Raji (cell line): Measurements from ENCODE around the gene CYB561D2.

Experiments used
- POLR2A ChIP-seq: IDR thresholded peaks from 2 replicates; pipeline ENCODE4 v1.6.1; 2011; ENCODE audit warnings: low read depth, low read length, control low read depth; ENCODE audit not compliant: insufficient read depth

The CYB561D2 gene

DNA sequence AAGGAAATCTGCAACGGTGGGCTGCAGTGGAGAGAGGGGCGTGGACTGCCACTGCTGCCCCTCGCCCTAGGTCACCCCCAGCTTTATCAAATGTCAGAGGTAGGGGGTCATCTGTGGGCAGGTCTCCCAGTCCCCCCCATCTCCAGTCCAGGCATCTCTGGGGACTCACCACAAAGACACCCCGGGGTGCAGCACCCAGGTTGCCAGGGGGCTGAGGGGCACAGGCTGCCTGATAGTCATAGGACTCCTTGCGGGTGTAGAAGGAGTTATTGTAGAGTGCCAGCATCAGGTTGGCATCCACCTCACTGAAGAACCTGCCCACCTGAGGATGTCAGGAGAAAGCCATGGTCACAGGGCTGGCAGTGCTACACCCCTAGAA is 15.2 kb downstream of the CYB561D2 start:
- TF ChIP-seq POLR2A = no peak

DNA sequence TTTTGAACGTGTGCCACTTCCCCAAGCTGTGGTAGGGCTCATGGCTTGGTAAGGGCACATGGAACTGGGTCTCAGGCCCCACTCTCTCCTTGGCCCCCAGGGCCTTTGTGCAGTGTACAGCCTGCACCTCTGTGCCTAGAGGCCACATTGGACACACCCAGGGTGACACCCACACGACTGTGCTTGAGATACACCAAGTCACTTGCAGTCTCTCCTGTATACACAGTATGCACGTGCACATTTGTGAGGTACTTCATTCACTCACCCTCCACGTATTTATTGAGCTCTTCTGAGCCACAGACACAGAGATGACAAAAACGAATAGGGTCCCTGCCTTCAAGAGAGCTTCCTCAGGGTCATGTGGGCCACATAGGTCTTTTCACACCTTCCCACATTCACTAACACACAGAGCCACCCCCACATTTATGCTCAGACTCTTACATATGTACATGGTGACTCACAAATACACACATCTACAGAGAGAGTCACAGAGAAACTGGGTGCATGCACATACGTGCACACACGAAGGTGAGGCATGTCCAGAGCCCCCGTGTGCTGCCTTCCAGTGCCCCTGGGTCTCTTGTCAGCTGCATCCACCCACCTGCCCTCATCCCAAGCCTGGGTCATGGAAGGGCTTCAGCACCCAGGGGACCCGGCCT is 18.5 kb downstream of the CYB561D2 start:
- TF ChIP-seq POLR2A = no peak

- no peak for TF ChIP-seq POLR2A
Measured at GRCh38 chr3:50370594-50370993, 19.9 kb downstream of the CYB561D2 start.

DNA sequence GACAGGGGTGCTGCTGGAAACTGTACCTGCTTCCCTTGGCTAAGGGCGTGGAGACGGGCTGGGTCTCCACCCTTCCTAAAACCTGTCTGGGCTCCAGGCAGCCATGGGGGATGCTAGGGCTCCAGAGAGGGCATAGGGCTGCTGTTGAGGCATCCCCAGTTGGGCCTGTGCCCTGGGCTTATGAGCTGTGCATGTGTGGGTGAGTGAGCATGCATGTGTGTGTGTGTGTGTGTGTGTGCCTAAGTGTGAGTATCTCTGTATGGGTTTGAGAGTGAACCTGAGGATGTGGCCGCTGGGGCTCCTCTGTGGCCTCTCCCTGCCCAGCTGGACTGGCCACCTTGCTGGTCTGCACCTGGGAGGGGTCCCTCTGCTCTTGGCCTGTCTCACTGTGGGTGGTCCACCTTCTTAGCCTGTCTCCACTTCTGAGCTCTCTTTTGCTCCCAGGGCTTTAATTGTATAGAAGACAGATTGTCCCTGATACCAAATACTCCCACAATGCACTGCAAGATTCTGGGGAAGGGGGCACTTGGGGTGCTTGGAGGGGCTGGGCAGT is 20.5 kb downstream of the CYB561D2 start:
- TF ChIP-seq POLR2A = no peak

- no peak for TF ChIP-seq POLR2A
Measured at GRCh38 chr3:50372349-50372748, 21.7 kb downstream of the CYB561D2 start.

DNA sequence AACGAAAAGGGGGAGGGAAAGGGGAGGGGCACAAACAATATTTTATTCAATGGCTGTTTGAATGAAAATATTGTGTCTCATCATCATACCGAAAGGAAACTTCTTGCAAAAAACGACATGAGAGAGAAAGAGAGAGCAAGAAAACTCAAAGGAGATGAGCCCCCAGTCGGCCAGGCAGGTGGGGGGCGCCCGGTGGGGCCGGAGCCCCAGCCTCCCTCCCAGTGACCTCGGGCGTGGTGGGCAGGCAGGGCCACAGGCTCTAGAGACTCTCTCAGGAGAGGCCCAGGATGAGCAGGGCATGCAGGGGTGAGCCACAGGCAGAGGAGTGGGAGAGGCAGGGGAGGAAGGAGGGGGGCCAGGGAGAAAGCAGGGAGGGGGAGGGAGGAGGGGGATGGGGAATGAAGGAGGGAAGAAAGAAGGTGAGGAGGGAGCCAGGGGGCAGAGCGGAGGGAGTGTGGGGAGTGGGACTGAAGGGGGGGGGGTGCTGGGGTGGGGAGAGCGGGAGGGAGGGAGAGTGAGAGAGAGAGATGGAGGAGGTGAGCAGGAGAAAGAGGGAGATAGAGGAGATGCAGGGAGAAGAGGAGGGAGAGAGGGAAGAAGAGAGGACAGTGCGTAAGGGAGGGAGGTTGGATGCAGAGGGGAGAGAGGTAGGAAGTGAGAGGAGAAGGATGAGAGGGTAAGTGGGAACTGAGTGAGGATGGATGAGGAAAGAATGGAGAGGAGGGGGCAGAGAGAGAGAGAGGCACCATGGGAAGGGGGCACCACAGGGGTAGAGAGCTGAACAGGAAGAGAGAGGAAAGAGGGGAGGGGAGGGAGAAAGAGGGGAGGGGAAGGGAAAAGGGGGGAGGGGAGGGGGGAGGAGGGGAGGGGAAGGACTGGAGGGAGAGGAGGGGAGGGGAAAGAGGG is 22.7 kb downstream of the CYB561D2 start:
- no peak for TF ChIP-seq POLR2A

DNA sequence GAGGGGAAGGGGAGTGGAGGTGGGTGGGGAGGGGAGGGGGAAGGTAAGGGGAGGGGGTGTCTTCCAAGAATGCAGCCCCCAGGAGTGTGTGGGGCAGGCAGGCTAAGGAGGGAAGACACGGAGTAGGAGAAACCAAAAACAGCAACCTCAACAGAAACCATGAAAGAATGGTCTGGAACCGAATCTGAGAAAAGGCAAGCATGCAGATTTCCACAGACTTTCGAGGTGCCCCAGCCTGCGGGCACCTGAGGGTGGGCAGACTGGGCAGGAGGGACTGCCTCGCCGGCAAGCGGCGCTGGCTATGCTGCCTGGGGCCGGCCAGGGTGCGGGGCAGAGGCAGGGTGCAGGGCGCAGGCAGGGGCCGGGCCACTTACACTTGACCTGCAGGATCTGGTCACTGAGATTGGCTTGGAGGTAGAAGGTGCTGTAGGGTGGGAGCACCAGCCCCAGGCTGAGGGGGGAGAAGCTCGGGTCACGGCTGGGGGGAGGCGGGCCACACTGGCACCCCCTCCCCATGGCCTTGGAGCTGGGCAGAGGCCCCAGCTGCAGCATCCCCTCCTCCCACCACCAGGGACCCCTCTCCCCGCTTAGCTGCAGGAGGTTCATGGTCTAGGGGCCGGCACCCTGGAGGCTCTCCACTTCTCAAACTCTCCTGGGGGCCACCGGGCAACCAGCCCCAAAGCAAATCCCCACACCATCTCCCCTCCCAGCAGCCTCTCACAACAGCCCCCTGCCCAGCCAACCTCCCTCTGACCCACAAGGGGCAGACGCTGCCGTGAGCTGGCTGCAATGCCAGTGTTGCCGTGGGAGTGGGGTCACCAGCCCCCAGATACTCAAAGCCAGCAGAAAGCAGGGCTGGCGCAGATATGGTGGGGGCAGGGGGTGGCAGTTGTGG is 23.9 kb downstream of the CYB561D2 start:
- no peak for TF ChIP-seq POLR2A

- no peak for TF ChIP-seq POLR2A
Measured at GRCh38 chr3:50375258-50375931, 24.7 kb downstream of the CYB561D2 start.

DNA sequence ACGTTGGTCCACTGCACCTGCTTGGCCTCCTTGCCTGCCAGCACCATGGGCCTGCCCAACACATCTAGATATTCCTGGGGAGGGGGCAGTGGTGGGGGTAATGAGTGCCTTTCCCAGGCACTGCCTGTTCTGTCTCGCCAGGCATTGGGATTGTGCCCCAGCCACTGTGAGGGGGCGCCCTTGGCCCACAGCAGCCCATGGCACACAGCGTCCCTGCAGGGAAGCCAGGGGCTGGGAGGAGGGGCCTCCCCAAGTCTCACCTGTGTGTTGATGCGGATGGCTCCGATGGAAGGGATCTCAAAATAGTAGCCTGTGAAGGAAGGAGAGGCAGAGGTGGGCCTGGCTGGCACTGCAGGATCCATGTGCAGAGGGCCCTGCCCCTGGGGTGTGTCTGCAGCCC is 27.4 kb downstream of the CYB561D2 start:
- no peak for TF ChIP-seq POLR2A

DNA sequence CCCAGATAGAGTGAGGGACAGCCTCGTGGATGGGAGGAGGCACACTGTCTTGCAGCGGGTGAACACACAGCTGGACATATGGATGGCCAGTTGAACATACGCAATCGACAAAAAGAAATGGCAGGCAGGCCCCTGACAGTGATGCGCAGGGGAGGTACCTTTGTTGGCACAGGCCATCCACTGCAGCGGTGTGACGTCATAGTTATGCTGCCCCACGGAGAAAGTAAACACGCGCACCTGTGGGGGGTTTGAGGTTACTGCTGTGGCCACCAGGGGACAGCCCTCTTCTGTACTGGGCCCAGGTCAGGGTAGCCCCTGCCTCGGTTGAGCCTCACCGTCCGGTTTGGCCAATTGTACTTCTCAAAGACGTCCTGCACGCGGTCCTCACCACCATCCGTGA is 28.1 kb downstream of the CYB561D2 start:
- no peak for TF ChIP-seq POLR2A

DNA sequence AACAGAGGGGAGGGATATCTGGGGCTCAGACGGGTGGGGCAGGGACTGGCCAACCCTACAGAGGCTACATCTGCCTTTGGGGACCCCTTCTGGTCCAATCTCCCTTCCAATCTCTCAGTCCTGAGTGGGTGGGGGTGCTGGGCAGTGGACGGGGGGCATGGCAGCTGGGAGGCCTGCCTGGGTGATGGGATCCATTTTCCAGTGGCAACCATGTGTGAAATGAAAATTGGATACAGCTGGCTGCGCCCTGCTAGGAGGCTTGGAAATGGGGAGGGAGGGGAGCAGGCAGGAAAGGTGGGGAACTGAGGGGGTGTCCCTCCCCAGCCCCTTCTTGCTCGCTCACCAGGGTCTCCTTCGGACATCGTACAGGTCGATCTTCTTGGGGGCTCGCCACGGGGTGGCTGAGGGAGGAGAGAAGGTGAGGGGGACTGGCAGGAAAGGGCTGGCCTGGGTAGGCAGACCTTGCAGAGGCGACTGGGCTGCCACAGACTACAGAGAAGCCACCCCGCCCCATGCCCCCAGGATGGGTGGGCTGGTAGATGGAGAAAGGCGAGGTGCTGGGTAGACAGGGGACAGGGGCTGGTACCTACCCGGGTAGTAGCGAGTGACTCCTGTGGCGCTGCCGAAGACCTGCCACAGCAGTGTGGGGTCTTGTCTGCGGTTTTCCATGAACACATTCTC is 29.9 kb downstream of the CYB561D2 start:
- no peak for TF ChIP-seq POLR2A

DNA sequence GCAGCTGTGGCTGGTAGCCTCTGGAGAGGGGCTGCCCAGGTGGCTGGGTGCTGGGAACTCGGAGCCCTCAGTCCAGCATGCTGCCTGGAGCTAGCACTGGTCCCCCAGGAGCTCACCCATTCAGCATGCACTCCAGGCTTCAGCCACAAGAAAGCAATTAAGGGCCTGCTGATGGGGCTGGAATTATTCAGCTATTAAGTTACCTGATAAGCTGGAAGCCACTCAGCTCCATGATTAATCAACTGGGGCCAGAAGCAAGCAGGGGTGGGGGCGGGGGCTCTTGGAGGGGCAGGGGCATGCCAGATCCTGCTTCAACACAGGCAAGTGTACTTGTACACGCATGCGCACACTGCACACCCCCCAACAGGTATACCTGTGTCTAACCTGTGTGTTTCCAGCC is 30.7 kb downstream of the CYB561D2 start:
- no peak for TF ChIP-seq POLR2A

DNA sequence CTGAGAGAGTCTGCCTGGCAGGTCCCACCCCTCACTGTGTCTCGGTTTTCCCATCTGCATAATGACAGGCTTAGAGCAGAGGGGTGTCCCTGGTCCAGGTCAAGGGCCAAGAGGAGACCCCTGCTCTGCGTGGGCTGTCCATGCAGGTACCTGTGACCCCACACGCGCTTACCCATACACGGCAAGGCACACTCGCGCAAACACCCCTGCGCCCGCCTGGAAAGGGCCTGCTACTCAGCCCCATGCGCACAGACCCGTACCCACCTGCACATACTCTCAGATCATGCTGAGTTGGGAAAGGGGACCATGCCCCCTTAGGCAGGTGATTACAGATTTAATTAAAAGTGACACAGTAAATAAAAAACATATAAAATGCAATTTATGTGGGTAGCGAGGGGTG is 32.1 kb downstream of the CYB561D2 start:
- TF ChIP-seq POLR2A = no peak

DNA sequence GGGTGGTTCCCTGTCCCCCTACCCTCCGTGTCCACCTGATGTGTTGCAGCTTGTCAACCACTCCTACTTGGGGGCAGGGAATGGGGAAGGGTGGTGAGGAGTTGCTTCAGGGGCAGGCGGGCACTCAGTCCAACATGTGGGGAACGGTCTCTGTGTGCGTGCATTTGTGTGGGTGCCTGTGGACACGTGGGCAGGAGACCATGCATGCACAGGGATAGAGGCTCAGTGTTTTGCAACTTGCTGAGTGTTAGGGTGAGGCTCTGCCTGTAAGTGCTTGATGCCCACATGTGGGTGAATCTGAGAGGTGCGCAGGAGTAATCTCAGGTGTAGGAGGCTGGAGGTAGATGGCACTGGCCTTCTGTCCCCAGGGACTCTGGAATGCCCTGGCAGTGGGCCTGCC is 33.1 kb downstream of the CYB561D2 start:
- TF ChIP-seq POLR2A = no peak
